EH (cell line): ENCODE data around the gene ABCF2.

ENCODE experiments used
- DNase-seq: peaks from one replicate; pipeline ENCODE4 v3.0.0-alpha.2; 2015; ENCODE audit warnings: low read depth

ABCF2 gene

GRCh38 chr7:151194188-151194587 is 32.8 kb downstream of the ABCF2 start:
- DNase-seq, result no peak

DNA sequence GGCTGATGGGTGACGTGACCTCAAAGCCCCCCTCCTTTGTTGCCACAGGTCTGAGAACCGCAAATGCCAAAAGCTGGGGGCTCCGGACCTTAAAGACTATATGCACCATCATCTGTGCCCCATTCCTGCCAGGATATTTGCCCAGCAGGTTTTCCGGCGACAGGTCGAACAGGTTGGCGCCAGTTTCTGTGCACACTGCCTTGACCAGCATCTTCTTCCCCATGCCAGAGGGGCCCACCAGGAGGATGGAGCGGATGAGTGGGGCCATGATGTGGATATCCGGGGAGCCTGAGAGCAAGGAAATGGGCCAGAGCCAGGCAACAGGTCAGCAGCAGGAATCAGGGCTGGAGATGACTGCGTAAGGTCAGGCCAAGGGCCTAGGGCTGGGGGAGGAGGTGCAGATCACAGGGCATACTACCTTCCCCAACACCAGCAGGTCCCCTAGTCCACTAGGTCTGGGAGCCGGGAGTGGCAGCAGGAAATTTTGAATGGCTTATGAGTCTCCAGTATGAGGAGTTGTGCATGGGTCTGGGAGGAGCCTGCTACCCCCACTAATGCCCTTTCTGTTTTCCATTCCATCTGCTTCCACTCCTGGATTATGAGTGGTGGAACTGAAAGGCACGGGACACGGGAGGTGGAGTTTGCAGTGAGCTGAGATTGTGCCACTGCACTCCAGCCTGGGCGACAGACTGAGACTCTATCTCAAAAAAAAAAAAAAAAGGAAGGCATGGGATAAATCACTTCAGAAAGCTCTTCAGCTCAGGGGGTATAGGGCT is 33.6 kb downstream of the ABCF2 start:
- DNase-seq, result no peak

DNA sequence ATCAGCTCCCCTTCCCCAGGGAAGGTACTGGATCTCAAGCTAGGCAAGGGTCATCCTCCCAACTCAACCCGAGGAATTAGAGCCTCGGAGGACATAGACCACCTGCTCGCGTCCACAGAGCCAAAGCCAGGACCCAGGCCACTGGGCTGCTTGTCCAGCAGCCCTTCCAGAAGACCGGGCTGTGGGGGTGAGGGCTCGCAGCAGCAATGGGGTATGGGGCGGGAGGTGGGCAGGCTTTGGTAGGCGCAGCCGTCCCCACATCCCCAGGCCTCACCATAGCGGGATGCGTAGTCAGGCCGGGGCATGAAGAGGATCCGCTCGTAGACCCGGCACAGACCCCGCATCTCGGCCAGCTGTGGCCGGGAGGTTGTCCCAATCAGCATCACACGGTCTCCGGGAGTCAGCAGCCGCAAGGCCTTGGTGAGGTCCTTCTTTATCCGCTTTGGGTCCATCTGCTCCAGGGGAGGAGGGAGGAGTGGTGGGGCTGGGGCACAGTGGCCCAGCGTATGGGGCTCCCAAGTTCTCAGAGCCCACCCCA is 34.9 kb downstream of the ABCF2 start:
- no peak for DNase-seq

DNA sequence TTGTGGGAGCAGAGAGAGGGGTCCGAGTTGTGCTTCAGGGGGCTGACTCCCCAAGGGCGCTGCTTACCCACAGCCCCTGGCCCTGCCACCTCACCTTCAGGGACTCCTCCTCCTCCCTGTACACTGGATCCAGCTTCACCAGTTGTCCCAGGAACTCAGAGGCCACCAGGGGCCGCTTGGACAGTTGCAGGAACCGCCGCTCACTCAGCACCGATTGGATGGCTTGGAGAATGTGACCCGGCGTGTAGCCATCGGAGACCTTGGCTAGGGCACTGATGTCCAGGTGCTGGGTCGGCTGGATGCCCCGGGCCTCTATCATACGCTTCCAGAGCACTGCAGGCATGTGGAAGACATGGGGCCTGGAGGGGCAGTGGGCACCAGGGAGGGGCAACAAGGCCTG is 35.5 kb downstream of the ABCF2 start:
- DNase-seq, result no peak

DNA sequence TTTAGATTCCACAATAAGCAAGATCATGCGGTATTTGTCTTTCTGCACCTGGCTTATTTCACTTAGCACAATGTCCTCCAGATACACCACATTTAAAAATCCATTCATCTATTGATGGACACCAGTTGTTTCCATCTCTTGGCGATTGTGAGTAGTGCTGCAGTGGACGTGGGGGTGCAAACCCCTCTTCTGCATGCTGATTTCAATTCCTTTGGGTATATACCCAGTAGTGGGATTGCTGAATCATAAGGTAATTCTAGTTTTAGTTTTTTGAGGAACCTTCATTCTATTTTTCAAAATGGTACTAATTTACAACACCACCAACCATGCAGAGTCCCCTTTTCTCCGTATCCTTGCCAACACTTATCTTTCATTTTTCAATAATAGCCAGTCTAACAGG is 38.0 kb downstream of the ABCF2 start:
- DNase-seq, result no peak

- no peak for DNase-seq
Measured at GRCh38 chr7:151188252-151188542, 38.8 kb downstream of the ABCF2 start.

GRCh38 chr7:151187409-151188251 is 39.4 kb downstream of the ABCF2 start:
- DNase-seq, result no peak

GRCh38 chr7:151186640-151187408 is 40.2 kb downstream of the ABCF2 start, which contains the start of gene ASB10:
ASB10 (minus strand) TSS chr7:151187250; CDS start chr7:151187130, 120 bp downstream.
- no peak for DNase-seq

DNA sequence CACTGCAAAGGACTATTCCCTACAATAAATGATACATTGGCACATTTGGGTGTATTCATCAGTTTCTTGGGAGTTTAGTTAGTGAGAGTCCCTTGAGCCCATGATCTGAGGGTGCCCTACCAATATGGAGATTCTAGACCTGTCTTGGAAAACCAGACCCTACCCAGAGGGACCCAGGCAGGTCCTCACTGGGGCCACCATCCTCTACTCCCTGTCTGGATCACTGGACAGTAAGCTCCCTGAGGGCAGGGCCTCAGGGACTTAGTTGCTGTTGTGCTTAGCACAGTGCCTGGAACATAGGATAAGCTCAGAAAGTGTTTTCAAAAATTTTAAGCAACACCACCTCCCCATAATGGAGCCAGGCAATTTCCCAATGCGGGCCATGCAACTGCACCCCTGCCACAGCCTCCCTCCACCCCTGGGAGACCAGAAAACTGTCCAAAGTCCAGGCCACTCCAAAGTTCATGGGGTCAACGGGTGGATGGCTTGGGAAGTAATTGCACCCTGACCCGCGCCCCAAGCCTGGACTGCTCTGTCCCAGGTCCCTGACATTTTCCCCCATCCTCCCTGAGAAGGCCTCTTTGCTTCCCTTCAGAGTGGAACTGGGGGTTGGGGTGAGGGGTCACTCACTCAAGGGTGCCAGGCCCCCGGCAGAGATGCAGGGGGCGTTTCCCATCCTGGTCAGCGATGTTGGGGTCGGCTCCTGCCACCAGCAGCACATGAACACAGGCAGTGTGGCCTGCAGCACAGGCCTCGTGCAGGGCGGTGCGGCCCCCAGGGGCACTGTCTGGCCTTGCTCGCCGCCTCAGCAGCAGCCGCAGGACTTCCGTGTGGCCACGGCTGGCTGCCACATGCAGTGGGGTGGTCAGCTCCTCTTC is 41.0 kb downstream of the ABCF2 start:
- DNase-seq, result no peak

DNA sequence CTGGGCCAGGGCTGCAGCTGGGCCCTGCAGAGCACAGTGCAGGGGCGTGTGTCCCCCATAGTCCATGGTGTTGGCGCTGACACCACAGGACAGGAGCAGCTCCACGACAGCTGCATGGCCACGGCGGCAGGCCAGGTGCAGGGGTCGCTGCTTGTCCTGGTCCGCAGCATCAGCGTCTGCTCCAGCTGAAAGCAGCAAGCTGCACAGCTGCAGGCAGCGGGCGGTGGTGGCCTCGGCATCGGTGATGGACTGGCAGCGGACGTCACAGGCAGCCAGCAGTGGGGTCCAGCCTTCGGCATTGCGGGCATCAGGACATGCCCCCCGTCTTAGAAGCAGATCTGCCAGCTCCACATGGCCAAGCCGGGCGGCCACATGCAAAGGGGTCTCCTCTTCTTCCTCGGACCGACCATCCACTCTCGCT is 46.0 kb downstream of the ABCF2 start:
- DNase-seq, result no peak

GRCh38 chr7:151179946-151180345 is 47.1 kb downstream of the ABCF2 start:
- DNase-seq, result no peak

GRCh38 chr7:151179287-151179860 is 47.6 kb downstream of the ABCF2 start:
- no peak for DNase-seq

DNA sequence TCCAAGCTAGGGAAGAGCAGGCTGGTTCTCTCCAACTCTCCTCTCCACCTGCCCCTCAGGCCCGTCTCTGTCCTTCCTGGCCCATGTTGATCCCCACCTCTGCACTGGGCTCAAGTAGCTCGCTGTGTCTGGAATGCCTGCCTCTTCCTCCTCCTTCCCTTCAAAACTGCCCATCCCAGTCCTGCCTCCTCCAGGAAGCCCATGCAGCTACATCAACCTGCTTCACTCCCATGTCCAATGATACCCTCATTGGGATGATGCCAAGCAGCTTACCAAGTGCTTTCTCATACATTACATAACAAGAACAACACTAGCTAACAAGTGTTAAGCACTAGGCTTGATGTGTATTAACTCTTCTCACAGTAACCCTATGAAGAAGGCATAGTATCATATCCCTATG is 48.2 kb downstream of the ABCF2 start:
- DNase-seq, result no peak

GRCh38 chr7:151178236-151178635 is 48.8 kb downstream of the ABCF2 start:
- no peak for DNase-seq

DNA sequence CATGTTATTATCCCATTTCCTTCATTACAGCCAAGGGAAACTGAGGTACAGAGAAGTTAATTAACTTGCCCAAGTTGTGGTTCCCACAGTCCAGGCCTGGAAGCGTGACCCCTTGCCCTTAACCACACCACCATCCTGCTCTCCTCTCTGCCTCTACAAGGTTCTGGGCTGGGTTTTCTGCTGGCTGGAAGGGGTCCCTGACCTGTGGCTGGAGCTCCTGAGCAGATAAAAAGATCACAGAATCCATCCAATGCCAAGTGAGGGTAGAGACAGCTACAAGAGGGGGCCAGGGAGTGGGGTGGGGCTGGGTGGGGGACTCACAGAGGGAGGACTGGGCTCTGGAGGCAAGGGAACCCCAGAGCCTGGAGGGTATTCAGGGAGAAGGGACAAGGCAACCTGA is 49.7 kb downstream of the ABCF2 start:
- no peak for DNase-seq

- DNase-seq, result no peak
Measured at GRCh38 chr7:151176401-151176800, 50.6 kb downstream of the ABCF2 start.

DNA sequence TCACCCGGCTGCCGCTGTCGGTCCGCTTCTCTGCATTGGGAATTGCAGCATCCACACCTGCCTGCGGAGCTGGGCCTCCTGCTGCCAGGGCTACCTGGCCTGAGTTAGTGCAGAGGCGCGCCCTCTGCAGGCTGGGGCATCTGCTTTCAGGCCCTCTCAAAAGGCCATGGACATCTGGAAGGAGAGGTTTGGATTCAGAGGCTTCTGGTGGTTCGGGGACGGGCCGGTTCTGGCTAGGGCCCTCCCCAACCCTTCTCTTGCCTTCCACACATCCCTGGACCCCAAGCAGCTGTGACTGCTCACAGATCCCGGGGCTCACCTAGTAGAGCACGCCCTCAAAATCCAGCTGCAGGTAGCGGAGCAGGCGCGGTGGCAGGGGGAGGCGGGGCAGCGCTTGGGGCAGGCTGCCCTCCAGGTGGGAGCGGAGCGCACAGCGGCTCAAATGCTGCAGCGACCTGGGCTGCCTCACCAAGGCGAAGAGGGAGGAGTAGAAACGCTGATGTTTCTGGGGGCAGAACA is 51.2 kb downstream of the ABCF2 start:
- no peak for DNase-seq

DNA sequence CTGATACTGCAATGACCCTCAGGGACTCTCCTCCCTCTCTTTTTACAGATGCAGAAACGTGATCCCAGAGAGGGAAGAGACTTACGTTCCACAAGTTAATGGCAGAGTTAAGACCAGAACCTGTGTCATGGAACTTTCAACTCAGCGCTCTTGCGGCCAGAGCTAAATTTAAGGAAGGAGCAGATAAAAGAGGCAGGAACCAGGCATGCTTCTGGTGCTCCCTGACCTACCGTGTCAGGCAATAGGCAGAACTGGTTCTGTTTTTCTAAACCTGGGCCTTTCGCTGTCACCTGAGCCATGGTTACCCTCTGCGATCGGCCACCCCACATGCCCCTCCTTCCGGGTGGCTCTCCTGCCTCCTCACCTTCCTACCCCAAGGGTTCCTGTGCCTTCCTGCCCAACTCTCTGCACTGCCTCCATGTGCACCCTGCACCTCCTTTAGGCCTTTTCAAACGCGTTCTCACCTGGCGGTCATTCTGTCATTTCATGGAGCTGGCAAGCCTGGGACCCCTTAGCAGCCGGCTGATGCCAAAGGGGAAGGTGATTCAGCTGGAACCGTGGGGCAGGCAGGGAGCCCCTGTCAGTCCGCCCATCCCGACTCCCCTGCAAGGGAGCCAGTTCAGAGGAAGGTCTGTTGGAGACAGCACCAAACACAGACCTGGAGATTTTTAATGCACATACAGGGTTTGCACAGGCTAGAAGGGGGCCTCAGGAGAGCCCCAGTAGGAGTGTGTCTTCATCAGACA is 51.8 kb downstream of the ABCF2 start:
- no peak for DNase-seq

- no peak for DNase-seq
Measured at GRCh38 chr7:151174246-151175046, 52.6 kb downstream of the ABCF2 start.
